Activated CD4-positive, alpha-beta T cell treated with anti-CD3 and anti-CD28 coated beads, Interleukin-2, amount 10 ng/mL, durations not matched to agents 7 days and 5 days (primary cell): ENCODE results near the gene SLX4IP. TPM values are rescaled to one million over a fixed set of nuclear protein-coding genes. Genes with fewer than 3 reads are reported as not detected.

Experiments
- CTCF ChIA-PET: fragments of 350-600 bp; sonication (Branson Sonifier 250); formaldehyde crosslinking; loops from one replicate; lab custom pipeline; 2021; ENCODE audit warnings: antibody characterized with exemption; lab: Charles Lee
- POLR2A ChIA-PET: fragments of 350-600 bp; sonication (Branson Sonifier 250); formaldehyde crosslinking; loops from one replicate; lab custom pipeline; 2021; ENCODE audit warnings: antibody characterized with exemption; lab: Charles Lee
- DNase-seq: peaks from one replicate; pipeline ENCODE4 v3.0.0-alpha.2; 2020
- H3K27ac Mint-ChIP-seq: one replicate; pipeline ENCODE4 v1.8.0; 2021; ENCODE audit warnings: mild to moderate bottlenecking, moderate library complexity, mixed read lengths
- H3K27me3 Mint-ChIP-seq: one replicate; pipeline ENCODE4 v1.8.0; 2021; ENCODE audit warnings: mixed read lengths
- H3K36me3 Mint-ChIP-seq: one replicate; pipeline ENCODE4 v1.8.0; 2021; ENCODE audit warnings: low read depth, mixed read lengths
- H3K4me1 Mint-ChIP-seq: one replicate; pipeline ENCODE4 v1.8.0; 2021; ENCODE audit warnings: mixed read lengths
- H3K4me3 Mint-ChIP-seq: one replicate; pipeline ENCODE4 v1.8.0; 2021; ENCODE audit warnings: mild to moderate bottlenecking, moderate library complexity, mixed read lengths
- H3K9me3 Mint-ChIP-seq: one replicate; pipeline ENCODE4 v1.8.0; 2021; ENCODE audit warnings: mixed read lengths
- total RNA-seq, 2 experiments: library from RNA; stranded (reverse); gene quantifications; one replicate each; pipeline ENCODE4 v1.2.3, GENCODE V29; 2021

Gene SLX4IP
- total RNA-seq, 2 experiments from 2014 or later = 9.2 to 9.5 TPM

GRCh38 chr20:10662661-10663458 is 227.8 kb downstream of the SLX4IP start:
- Mint-ChIP-seq H3K27ac (no peak overlapping the region), H3K9me3 (no peaks in the 10 kb centered on the region), H3K27me3 (peaks cover 47% of the 10 kb centered on the region), H3K4me3 (no peak overlapping the region), H3K4me1 (no peaks in the 10 kb centered on the region), H3K36me3 (no peaks in the 10 kb centered on the region)
- CTCF ChIA-PET = interaction anchor here (0.8 to 1.6 kb wide), 2 partner anchors 9 to 25 kb away, joined by 3 to 5 read pairs; no protein-coding TSS in a partner anchor
- POLR2A ChIA-PET = no interaction called here
- DNase-seq = no peak

- CTCF ChIA-PET = no interaction called here
- DNase-seq = no peak
- no peak overlapping the region for H3K27ac Mint-ChIP-seq
Measured at GRCh38 chr20:10663756-10664155, 228.7 kb downstream of the SLX4IP start.

GRCh38 chr20:10665027-10665561 is 230.0 kb downstream of the SLX4IP start:
- Mint-ChIP-seq H3K27me3 (peaks cover 49% of the 10 kb centered on the region), H3K36me3 (no peaks in the 10 kb centered on the region), H3K4me1 (no peaks in the 10 kb centered on the region), H3K9me3 (no peaks in the 10 kb centered on the region), H3K4me3 (no peak overlapping the region), H3K27ac (no peak overlapping the region)
- CTCF ChIA-PET = no interaction called here
- DNase-seq = no peak
- POLR2A ChIA-PET = no interaction called here

More at GRCh38 chr20:10663756-10664155, 228.7 kb downstream of the SLX4IP start:
- Mint-ChIP-seq H3K9me3 (no peaks in the 10 kb centered on the region), H3K4me3 (no peak overlapping the region), H3K27me3 (peaks cover 44% of the 10 kb centered on the region), H3K36me3 (no peaks in the 10 kb centered on the region), H3K4me1 (no peaks in the 10 kb centered on the region)
- POLR2A ChIA-PET = no interaction called here

DNA sequence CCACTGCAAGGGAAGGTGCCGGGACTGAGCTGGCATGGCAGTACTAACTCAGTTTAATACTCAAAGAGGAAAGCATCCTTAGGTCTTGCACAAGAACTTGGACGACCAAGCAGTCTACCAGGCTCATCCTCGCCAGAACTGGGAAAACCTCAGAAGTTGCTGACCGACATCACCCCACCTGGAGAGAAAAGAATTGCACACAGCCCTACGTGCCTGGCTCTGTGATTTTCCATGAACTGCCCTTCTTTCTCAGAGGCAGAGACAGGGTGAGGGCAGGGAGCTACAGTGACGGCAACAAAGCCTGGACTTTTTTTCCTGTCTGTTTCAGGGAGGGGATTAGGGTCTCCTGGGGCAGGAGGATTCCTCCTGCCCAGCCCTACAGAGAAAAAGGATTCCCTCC is 230.7 kb downstream of the SLX4IP start:
- Mint-ChIP-seq H3K4me1 (no peaks in the 10 kb centered on the region), H3K27me3 (peaks cover 53% of the 10 kb centered on the region), H3K36me3 (no peaks in the 10 kb centered on the region), H3K27ac (no peak overlapping the region), H3K9me3 (no peaks in the 10 kb centered on the region), H3K4me3 (no peak overlapping the region)
- no peak for DNase-seq
- ChIA-PET CTCF (no interaction called here), POLR2A (no interaction called here)

DNA sequence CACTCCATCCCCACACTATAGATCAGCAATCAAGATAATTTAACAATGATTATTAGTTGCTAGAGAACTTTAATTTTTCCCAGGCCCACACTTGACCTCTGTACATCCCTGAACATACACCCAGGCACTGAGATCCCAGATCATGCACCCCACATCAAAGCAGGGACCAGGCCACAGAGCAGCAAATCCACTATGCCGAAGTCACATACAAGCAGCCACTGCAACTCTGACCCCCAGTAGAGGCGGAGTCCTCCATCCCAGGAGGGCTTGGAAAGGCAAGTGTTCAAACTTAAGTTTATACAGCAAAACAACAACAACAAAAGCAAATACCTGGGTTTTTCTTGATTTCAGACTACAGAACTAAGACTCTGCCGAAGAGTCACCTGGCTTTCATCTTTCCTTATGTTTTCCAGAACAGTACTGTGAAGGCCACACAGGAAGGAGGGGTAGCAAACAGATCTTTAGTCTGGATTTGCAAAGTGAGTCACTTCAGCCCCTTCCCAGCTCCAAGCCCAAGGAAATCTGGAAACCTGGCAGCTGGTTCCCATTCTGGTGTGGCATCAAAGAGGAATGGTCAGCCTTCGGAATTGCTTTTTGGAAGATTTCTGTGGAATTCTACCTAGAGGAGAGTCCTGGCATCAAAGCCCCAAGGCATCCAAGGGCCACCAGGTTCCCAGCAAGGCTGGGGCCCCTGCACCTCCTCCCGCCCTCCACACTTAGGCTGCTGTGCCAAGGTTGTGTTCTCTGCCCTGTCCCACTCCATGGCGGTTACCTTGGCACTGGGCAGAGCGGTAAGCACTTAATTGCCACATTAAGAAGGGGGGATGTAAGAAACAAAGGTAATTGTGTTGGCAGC is 231.3 kb downstream of the SLX4IP start:
- Mint-ChIP-seq H3K4me1 (peaks cover 3% of the 10 kb centered on the region), H3K36me3 (no peaks in the 10 kb centered on the region), H3K27me3 (peaks cover 56% of the 10 kb centered on the region), H3K27ac (no peak overlapping the region), H3K4me3 (no peak overlapping the region), H3K9me3 (no peaks in the 10 kb centered on the region)
- CTCF ChIA-PET = no interaction called here
- POLR2A ChIA-PET = no interaction called here
- DNase-seq = no peak

DNA sequence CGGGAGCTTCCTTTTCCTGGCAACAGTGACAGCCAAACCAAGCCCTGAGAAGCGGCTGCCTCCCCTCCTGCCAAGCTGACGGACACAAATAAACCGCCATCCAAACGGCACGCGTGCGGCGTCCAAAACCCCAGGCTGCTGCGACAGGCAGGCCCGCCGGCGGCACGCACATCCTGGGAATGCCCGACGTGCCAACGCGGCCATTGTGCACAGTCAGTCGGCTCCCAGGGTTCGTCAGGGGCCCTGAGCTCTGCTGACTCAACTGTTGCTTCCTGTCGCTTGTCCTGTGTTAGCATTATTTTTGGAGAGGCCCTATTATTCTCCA is 231.9 kb downstream of the SLX4IP start:
- Mint-ChIP-seq H3K27me3 (peaks cover 57% of the 10 kb centered on the region), H3K4me3 (no peak overlapping the region)
- POLR2A ChIA-PET = no interaction called here

DNA sequence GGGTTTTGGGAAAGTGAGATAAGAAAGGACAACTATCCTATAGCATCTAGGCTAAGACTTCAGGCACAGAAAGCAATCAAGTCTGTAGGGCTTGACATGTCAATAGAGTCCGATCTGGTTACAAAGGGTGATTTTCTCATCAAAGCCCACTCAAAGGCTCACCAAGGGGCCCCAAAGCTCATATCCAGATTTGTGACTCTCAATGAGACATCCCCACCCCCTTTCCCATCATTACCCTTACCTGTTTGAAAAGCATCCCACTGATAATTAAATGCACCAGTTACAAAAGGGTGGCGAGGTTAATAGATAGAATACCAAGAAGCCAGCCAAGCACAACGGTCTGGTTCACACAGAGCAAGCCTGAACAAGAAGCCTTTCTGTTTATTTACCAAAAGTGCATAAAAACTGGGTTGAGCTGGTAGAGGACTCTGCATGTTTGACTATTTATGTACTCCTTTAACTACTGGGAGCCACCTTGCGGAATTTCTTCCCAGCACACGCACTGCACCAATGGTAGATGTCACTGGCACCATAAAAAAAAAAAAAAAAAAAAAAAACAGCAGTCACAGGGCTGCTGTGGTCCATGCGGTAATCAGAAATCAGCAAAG is 232.6 kb downstream of the SLX4IP start:
- Mint-ChIP-seq H3K27me3 (peaks cover 58% of the 10 kb centered on the region), H3K36me3 (no peaks in the 10 kb centered on the region), H3K4me3 (no peak overlapping the region), H3K4me1 (peaks cover 13% of the 10 kb centered on the region), H3K27ac (no peak overlapping the region), H3K9me3 (no peaks in the 10 kb centered on the region)
- CTCF ChIA-PET = interaction anchor here (0.6 kb wide), 1 partner anchor 1377 kb away, joined by 4 read pairs; no protein-coding TSS in a partner anchor
- no peak for DNase-seq
- POLR2A ChIA-PET = no interaction called here

More for the DNA sequence above, 231.9 kb downstream of the SLX4IP start:
- no peak overlapping the region for H3K27ac Mint-ChIP-seq
- CTCF ChIA-PET = no interaction called here
- H3K36me3 Mint-ChIP-seq = no peaks in the 10 kb centered on the region
- no peaks in the 10 kb centered on the region for H3K9me3 Mint-ChIP-seq
- no peak for DNase-seq
- H3K4me1 Mint-ChIP-seq = peaks cover 6% of the 10 kb centered on the region

DNA sequence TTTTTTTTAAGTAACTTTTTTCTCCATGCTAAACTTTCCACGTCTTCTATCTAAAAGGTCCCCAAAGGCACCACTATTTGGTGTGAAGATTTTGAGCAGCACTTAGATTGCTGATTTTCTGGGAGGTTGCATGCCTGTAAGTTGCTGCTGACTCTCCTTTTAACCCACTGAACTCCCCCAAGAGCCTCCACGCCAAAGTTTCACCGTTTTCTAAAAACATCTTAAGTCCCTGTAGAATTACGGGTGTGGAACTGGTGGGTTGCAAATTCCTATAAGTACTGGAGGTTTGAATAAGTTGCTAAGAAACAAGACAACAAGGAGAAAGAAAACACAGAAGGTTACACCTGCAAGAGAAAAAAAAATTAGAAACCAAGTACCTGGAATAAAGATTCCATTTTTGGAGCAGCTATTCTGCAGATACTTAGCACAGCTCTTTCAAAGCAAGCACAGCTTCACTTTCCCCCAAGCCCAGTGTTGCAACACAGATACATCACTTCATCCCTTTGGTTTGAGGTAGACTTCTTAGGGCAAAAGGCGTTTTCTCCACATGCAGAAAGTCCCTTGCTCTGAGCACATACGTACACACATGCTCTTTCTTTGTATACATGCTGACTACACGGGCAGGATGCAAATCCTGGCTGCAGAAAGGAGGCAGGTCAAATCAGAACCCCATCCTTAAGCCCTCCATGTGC is 233.7 kb downstream of the SLX4IP start:
- no peak overlapping the region for H3K27ac Mint-ChIP-seq
- H3K36me3 Mint-ChIP-seq = no peaks in the 10 kb centered on the region
- peaks cover 19% of the 10 kb centered on the region for H3K4me1 Mint-ChIP-seq
- ChIA-PET CTCF (no interaction called here), POLR2A (no interaction called here)
- DNase-seq = no peak
- peaks cover 54% of the 10 kb centered on the region for H3K27me3 Mint-ChIP-seq
- H3K9me3 Mint-ChIP-seq = no peaks in the 10 kb centered on the region
- H3K4me3 Mint-ChIP-seq = no peak overlapping the region

DNA sequence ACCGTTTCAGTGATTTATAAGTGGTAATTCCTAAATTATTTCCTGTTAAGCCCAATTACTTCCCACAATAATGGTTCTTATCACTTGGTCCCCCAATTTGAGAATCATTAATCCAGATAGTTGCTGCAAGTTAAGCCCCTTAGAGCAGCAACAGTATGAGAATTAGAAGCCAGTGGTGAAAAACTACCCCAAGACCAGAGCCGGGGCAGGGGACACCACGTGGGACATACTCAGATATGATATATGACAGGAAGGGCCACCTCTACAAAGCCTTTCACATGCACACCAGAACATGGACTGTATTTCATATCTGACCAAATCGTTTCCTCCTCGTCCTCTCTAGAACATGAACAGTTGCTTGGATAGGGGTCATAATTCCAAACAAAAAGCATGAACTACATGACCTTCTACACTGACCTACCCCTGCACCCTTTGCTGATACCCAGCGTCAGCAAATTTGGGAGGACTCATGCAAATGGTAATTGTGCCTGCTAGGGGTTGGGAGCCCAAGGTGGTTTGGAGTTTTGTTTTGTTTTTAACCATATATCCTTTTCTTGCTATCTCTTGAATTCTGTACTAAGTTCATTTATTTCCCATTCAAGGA is 234.8 kb downstream of the SLX4IP start:
- Mint-ChIP-seq H3K27me3 (peaks cover 56% of the 10 kb centered on the region), H3K9me3 (no peaks in the 10 kb centered on the region), H3K27ac (no peak overlapping the region), H3K36me3 (no peaks in the 10 kb centered on the region), H3K4me3 (no peak overlapping the region), H3K4me1 (peaks cover 20% of the 10 kb centered on the region)
- DNase-seq = no peak
- CTCF ChIA-PET = no interaction called here
- POLR2A ChIA-PET = no interaction called here

GRCh38 chr20:10670501-10671220 is 235.6 kb downstream of the SLX4IP start:
- CTCF ChIA-PET = interaction anchor here (1.0 to 1.1 kb wide), 3 partner anchors 14 to 105 kb away, joined by 3 to 5 read pairs (median 4); no protein-coding TSS in a partner anchor
- Mint-ChIP-seq H3K27me3 (peaks cover 63% of the 10 kb centered on the region), H3K27ac (no peak overlapping the region), H3K36me3 (peaks cover 3% of the 10 kb centered on the region), H3K4me1 (peaks cover 24% of the 10 kb centered on the region), H3K4me3 (no peak overlapping the region), H3K9me3 (no peaks in the 10 kb centered on the region)
- POLR2A ChIA-PET = no interaction called here
- no peak for DNase-seq

GRCh38 chr20:10671221-10671918 is 236.3 kb downstream of the SLX4IP start:
- H3K4me1 Mint-ChIP-seq = peaks cover 24% of the 10 kb centered on the region
- CTCF ChIA-PET = interaction anchor here (0.6 to 1.5 kb wide), 5 partner anchors 9 to 191 kb away, joined by 3 to 5 read pairs (median 4); no protein-coding TSS in a partner anchor
- no peak overlapping the region for H3K27ac Mint-ChIP-seq
- peaks cover 3% of the 10 kb centered on the region for H3K36me3 Mint-ChIP-seq
- DNase-seq = peak; percentile 16
- no peaks in the 10 kb centered on the region for H3K9me3 Mint-ChIP-seq
- POLR2A ChIA-PET = interaction anchor here (0.6 kb wide), 1 partner anchor 321 kb away, joined by 9 read pairs; no protein-coding TSS in a partner anchor
- peaks cover 65% of the 10 kb centered on the region for H3K27me3 Mint-ChIP-seq
- H3K4me3 Mint-ChIP-seq = peak overlapping the region; percentile 19
